Thyroid gland (tissue), 4 donors: Measurements from ENCODE around the gene PNN. TPM values are rescaled to one million over a fixed set of nuclear protein-coding genes. Genes with fewer than 3 reads are reported as not detected.

Source experiments
- DNase-seq, 2 donors: peaks; one replicate each; pipeline ENCODE4 v3.0.0-alpha.2; 2019
- H3K27ac ChIP-seq, 3 donors: fragments of 200-600 bp; sonication (generic); 1 replicate in 2 of 3; 2 replicates in 1 of 3; pipeline ENCODE4 v1.5.1; 2016 to 2019; ENCODE audit warnings: mild to moderate bottlenecking in 1 of 3, moderate library complexity in 1 of 3
- H3K27me3 ChIP-seq: fragments of 200-600 bp; sonication (generic); one replicate; pipeline ENCODE4 v1.5.1; 2019
- H3K36me3 ChIP-seq, 2 donors: fragments of 200-600 bp; sonication (generic); one replicate each; pipeline ENCODE4 v1.5.1; 2016 to 2019
- H3K4me1 ChIP-seq, 2 donors: fragments of 200-600 bp; sonication (generic); one replicate each; pipeline ENCODE4 v1.5.1; 2017 to 2019
- H3K4me3 ChIP-seq, 3 donors: fragments of 200-600 bp; sonication (generic); replicated peaks in 1 of 3; 1 replicate in 2 of 3; 2 replicates in 1 of 3; pipeline ENCODE4 v1.5.1; 2016; ENCODE audit warnings: mild to moderate bottlenecking in 1 of 3
- H3K9me3 ChIP-seq: fragments of 200-600 bp; sonication (generic); one replicate; pipeline ENCODE4 v1.5.1; 2017
- POLR2A ChIP-seq, 2 donors: fragments of 450-650 bp; IDR thresholded peaks; one replicate each; pipeline ENCODE4 v1.6.1; 2017; ENCODE audit warnings: antibody characterized with exemption in 2 of 2, mild to moderate bottlenecking in 2 of 2, moderate library complexity in 1 of 2
- whole genome bisulfite sequencing, 2 donors: methylation state at CpG; one replicate each; pipeline ENCODE4 v1.1.5; 2017; 5-methylcytosine and 5-hydroxymethylcytosine counted together
- intact Hi-C: fragments of 100-400 bp; cut with DNase I; formaldehyde crosslinking; loops from one replicate; pipeline ENCODE4 v1.15.1; 2023
- total RNA-seq, 4 donors: library from RNA; depleted of rRNA; stranded (reverse); fragments of >200 nt; gene quantifications; one replicate each; pipeline ENCODE4 v1.2.3, GENCODE V29; 2016
- TF ChIP-seq, protein P1 (sequence below), 6 experiments: fragments of 200-600 bp in 3 of 6; fragments of 450-650 bp in 3 of 6; sonication (generic) in 3 of 6; IDR thresholded peaks; one replicate each; pipeline ENCODE4 v1.5.1; 2016 to 2019; ENCODE audit warnings: antibody characterized with exemption in 6 of 6, mild to moderate bottlenecking in 2 of 6, inconsistent platforms in 1 of 6, moderate library complexity in 1 of 6

The PNN gene
- total RNA-seq, 4 donors from 2014 or later: 28.6 to 45.7 (median 43.1) TPM

DNA sequence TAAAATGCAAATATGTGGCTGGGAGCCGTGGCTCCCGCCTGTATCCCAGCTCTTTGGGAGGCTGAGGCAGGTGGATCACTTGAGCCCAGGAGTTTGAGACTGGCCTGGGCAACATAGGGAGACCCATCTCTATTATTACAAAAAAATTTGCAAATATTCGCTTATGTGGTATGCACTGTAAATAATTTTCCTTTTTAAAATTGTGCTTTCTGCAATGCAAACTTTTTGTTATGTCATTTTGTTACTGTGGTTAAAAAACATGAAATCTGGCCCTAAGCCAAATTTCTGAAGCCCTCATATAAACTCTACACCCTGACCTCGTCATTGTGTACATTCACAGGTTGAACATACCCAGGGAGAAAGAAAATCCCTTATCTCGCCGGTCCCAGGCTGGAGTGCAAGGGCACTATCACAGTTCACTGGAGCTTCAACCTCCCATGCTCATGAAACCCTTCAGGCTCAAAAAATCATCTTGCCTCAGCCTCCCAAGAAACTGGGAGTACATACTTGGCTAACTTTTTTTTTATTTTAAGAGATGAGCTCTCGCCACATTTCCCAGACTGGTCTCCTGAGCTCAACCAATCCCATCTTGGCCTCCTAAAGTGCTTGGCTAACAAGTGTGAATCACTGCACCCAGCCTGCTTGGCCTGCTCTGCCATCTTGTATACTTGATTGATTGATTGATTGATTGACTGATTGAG is 29.6 kb upstream of the PNN start:
- peaks cover under 1 to 15% of the 10 kb centered on the region in 2 donors for H3K36me3 ChIP-seq

DNA sequence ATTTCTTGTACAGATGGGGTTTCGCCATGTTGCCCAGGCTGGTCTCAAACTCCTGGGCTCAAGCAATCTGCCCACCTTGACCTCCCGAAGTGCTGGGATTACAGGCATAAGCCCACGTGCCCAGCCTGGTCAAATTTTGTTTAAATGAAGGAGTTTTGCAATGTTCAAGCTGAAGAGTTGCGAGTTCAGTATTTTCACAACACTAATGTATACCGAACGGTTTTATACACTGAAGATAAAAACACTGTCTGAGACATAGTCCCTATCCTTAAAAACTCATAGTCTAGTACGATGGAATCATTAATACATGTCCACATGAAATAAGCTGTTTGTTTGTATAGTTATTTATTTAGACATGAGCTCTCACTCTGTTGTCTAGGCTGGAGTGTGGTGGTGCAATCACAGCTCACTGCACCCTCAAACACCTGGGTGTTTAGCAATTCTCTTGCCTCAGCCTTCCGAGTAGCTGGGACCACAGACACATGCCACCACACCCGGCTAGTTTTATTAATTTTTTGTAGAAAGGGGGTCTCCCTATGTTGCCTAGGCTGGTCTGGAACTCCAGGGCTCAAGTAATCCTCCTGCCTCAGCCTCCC is 20.4 kb upstream of the PNN start:
- intact Hi-C loops: no loop called here
- Histone ChIP-seq H3K4me3 (no peak overlapping the region), H3K27ac (no peak overlapping the region)

More for the DNA sequence above, 29.6 kb upstream of the PNN start:
- no peak for DNase-seq
- WGBS, 2 donors: 66 to 77% methylated on average over 7 of the region's 7 CpGs
- no peak overlapping the region for H3K4me3 ChIP-seq
- no peaks in the 10 kb centered on the region for H3K4me1 ChIP-seq
- intact Hi-C loops: no loop called here
- H3K9me3 ChIP-seq: no peaks in the 10 kb centered on the region
- TF ChIP-seq, protein P1, sequence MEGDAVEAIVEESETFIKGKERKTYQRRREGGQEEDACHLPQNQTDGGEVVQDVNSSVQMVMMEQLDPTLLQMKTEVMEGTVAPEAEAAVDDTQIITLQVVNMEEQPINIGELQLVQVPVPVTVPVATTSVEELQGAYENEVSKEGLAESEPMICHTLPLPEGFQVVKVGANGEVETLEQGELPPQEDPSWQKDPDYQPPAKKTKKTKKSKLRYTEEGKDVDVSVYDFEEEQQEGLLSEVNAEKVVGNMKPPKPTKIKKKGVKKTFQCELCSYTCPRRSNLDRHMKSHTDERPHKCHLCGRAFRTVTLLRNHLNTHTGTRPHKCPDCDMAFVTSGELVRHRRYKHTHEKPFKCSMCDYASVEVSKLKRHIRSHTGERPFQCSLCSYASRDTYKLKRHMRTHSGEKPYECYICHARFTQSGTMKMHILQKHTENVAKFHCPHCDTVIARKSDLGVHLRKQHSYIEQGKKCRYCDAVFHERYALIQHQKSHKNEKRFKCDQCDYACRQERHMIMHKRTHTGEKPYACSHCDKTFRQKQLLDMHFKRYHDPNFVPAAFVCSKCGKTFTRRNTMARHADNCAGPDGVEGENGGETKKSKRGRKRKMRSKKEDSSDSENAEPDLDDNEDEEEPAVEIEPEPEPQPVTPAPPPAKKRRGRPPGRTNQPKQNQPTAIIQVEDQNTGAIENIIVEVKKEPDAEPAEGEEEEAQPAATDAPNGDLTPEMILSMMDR (IDR thresholded peaks at IDR 0.05): no peak
- no peaks in the 10 kb centered on the region for H3K27me3 ChIP-seq
- H3K27ac ChIP-seq: no peak overlapping the region

DNA sequence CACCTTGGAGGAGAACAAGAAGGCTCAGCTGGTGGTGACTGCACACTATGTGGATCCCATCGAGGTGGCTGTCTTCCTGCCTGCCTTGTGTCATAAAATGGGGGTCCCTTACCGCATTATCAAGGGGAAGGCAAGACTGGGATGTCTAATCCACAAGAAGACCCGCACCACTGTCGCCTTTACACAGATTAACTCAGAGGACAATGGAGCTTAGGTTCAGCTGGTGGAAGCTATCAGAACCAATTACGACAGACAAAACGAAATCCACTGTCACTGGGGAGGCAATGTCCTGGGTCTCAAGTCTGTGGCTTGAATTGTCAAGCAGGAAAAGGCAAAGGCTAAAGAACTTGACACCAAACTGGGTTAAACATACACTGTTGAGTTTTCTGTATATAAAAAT is 17.6 kb upstream of the PNN start:
- no peak for TF ChIP-seq POLR2A (IDR thresholded peaks at IDR 0.05)
- TF ChIP-seq, protein P1 (IDR thresholded peaks at IDR 0.05): no peak
- Histone ChIP-seq H3K27ac (no peak overlapping the region), H3K9me3 (no peaks in the 10 kb centered on the region), H3K27me3 (no peaks in the 10 kb centered on the region), H3K4me1 (no peaks in the 10 kb centered on the region), H3K4me3 (no peak overlapping the region), H3K36me3 (peaks cover 9 to 26% of the 10 kb centered on the region in 2 donors)
- DNase-seq: no peak
- 90 to 93% methylated on average over 6 of the region's 6 CpGs for WGBS, 2 donors
- intact Hi-C loops: no loop called here

More for the DNA sequence above, 20.4 kb upstream of the PNN start:
- 91 to 95% methylated on average over 9 of the region's 9 CpGs for WGBS, 2 donors
- no peaks in the 10 kb centered on the region for H3K9me3 ChIP-seq
- peaks cover 9 to 36% of the 10 kb centered on the region in 2 donors for H3K36me3 ChIP-seq
- DNase-seq: no peak
- no peaks in the 10 kb centered on the region for H3K27me3 ChIP-seq
- no peaks in the 10 kb centered on the region for H3K4me1 ChIP-seq
- TF ChIP-seq, protein P1 (IDR thresholded peaks at IDR 0.05): no peak
- no peak for TF ChIP-seq POLR2A (IDR thresholded peaks at IDR 0.05)

DNA sequence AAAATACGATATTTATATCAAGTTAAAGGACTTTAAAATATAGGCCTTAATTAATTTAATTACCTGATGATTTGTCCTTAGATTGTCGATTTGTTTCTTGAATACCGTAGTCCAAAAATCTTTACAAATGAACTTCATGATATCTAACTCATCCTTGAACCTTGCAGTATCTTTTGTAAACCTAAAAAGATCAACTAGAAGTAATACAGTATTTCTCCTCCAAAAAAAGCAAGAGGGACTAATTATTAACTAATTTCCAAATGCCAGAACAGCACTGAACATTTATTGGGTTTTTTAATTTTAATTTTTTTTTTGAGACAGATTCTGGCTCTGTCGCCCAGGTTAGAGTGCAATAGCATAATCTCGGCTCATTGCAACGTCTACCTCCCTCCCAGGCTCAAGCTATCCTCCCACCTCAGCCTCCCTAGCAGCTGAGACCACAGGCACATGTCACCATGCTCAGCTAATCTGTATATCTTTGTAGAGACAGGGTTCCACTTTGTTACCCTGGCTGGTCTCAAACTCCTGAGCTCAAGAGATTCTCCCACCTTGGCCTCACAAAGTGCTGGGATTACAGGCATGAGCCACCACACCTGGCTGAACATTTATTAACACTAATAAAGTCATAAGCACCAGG is 16.7 kb upstream of the PNN start:
- H3K36me3 ChIP-seq: peaks cover 9 to 26% of the 10 kb centered on the region in 2 donors
- 89 to 96% methylated on average over 6 of the region's 6 CpGs for WGBS, 2 donors

More for the DNA sequence above, 16.7 kb upstream of the PNN start:
- Histone ChIP-seq H3K9me3 (no peaks in the 10 kb centered on the region), H3K4me1 (no peaks in the 10 kb centered on the region), H3K27me3 (no peaks in the 10 kb centered on the region), H3K4me3 (no peak overlapping the region), H3K27ac (no peak overlapping the region)
- TF ChIP-seq, protein P1 (IDR thresholded peaks at IDR 0.05): no peak
- no peak for TF ChIP-seq POLR2A (IDR thresholded peaks at IDR 0.05)
- intact Hi-C loops: no loop called here
- DNase-seq: no peak
